Esophagus (tissue), 2 donors: Measurements from ENCODE around the gene NCAM2. TPM values are rescaled to one million over a fixed set of nuclear protein-coding genes. Genes with fewer than 3 reads are reported as not detected.

Source experiments
- H3K27ac ChIP-seq, 2 donors: one replicate each; pipeline ENCODE4 v1.5.1; 2013; ENCODE audit warnings: low read depth in 2 of 2, mild to moderate bottlenecking in 2 of 2, inconsistent platforms in 1 of 2, low read length in 1 of 2, moderate library complexity in 1 of 2
- H3K27me3 ChIP-seq, 2 donors: one replicate each; pipeline ENCODE4 v1.6.1; 2013; ENCODE audit warnings: low read length in 2 of 2, control low read depth in 1 of 2, mild to moderate bottlenecking in 1 of 2; ENCODE audit not compliant: insufficient read depth in 2 of 2, control insufficient read depth in 1 of 2
- H3K36me3 ChIP-seq, 2 donors: one replicate each; pipeline ENCODE4 v1.6.1; 2013; ENCODE audit warnings: low read length in 1 of 2; ENCODE audit not compliant: control insufficient read depth in 2 of 2, insufficient read depth in 2 of 2
- H3K4me1 ChIP-seq, 2 donors: one replicate each; pipeline ENCODE4 v1.6.1; 2013; ENCODE audit warnings: low read length in 1 of 2; ENCODE audit not compliant: control insufficient read depth in 2 of 2, insufficient read depth in 2 of 2
- H3K4me3 ChIP-seq, 2 donors: one replicate each; pipeline ENCODE4 v1.5.1; 2013; ENCODE audit warnings: low read length in 2 of 2, mild to moderate bottlenecking in 2 of 2, low read depth in 1 of 2, moderate library complexity in 1 of 2
- H3K9me3 ChIP-seq, 2 donors: one replicate each; pipeline ENCODE4 v1.6.1; 2013; ENCODE audit warnings: mild to moderate bottlenecking in 2 of 2, low read depth in 1 of 2, low read length in 1 of 2, moderate library complexity in 1 of 2; ENCODE audit not compliant: control insufficient read depth in 2 of 2, insufficient read depth in 1 of 2
- WGBS, 2 donors: extraction: QIAGEN DNeasy Blood & Tissue Kit; methylation state at CpG; one replicate each; pipeline ENCODE4 v1.1.7; 2013; 5-methylcytosine and 5-hydroxymethylcytosine counted together
- polyA plus RNA-seq, 2 donors: library from polyadenylated mRNA; stranded (reverse); fragments of 200-250 nt; gene quantifications; one replicate each; pipeline ENCODE4 v1.2.3, GENCODE V29; 2013
- donor health status: healthy with polysubstance abuse.
- donor health status: Bipolar disorder and iron deficiency.

The NCAM2 gene
- polyA plus RNA-seq, 2 donors: 0.04 to 0.08 TPM

GRCh38 chr21:21018821-21019220, 20.6 kb downstream of the NCAM2 start:
- Histone ChIP-seq H3K36me3 (no peaks in the 10 kb centered on the region), H3K27ac (no peak overlapping the region), H3K4me1 (no peaks in the 10 kb centered on the region), H3K4me3 (no peak overlapping the region), H3K9me3 (no peaks in the 10 kb centered on the region), H3K27me3 (no peaks in the 10 kb centered on the region)
- 31 to 32% methylated on average over 1 of the region's 1 CpG for WGBS, 2 donors

- no peak overlapping the region for H3K27ac ChIP-seq
- 76 to 86% methylated on average over 4 of the region's 4 CpGs for WGBS, 2 donors
- no peaks in the 10 kb centered on the region for H3K4me1 ChIP-seq
- no peaks in the 10 kb centered on the region for H3K9me3 ChIP-seq
- H3K36me3 ChIP-seq: no peaks in the 10 kb centered on the region
- H3K4me3 ChIP-seq: no peak overlapping the region
- no peaks in the 10 kb centered on the region for H3K27me3 ChIP-seq
Measured at GRCh38 chr21:21019681-21020080, 21.5 kb downstream of the NCAM2 start.

GRCh38 chr21:21025742-21026141, 27.5 kb downstream of the NCAM2 start:
- Histone ChIP-seq H3K4me1 (no peaks in the 10 kb centered on the region), H3K27ac (no peak overlapping the region), H3K27me3 (no peaks in the 10 kb centered on the region), H3K36me3 (no peaks in the 10 kb centered on the region), H3K9me3 (peaks cover 0 to 2% of the 10 kb centered on the region in 2 donors), H3K4me3 (no peak overlapping the region)
- WGBS, 2 donors: 82 to 87% methylated on average over 2 of the region's 2 CpGs

- Histone ChIP-seq H3K4me1 (no peaks in the 10 kb centered on the region), H3K27ac (no peak overlapping the region), H3K4me3 (no peak overlapping the region), H3K27me3 (no peaks in the 10 kb centered on the region), H3K36me3 (no peaks in the 10 kb centered on the region), H3K9me3 (peaks cover 0 to 2% of the 10 kb centered on the region in 2 donors)
- 62 to 64% methylated on average over 5 of the region's 5 CpGs for WGBS, 2 donors
Measured at GRCh38 chr21:21028275-21028820, 30.1 kb downstream of the NCAM2 start.

- H3K36me3 ChIP-seq: no peaks in the 10 kb centered on the region
- no peaks in the 10 kb centered on the region for H3K27me3 ChIP-seq
- H3K4me3 ChIP-seq: no peak overlapping the region
- H3K4me1 ChIP-seq: no peaks in the 10 kb centered on the region
- peaks cover 0 to 2% of the 10 kb centered on the region in 2 donors for H3K9me3 ChIP-seq
- 21 to 33% methylated on average over 2 of the region's 2 CpGs for WGBS, 2 donors
- H3K27ac ChIP-seq: no peak overlapping the region
Measured at GRCh38 chr21:21029164-21029563, 31.0 kb downstream of the NCAM2 start.

GRCh38 chr21:21030311-21030710, 32.1 kb downstream of the NCAM2 start:
- WGBS, 2 donors: 73 to 74% methylated on average over 5 of the region's 5 CpGs
- Histone ChIP-seq H3K4me1 (no peaks in the 10 kb centered on the region), H3K27ac (no peak overlapping the region), H3K9me3 (peaks cover 0 to 2% of the 10 kb centered on the region in 2 donors), H3K4me3 (no peak overlapping the region), H3K36me3 (no peaks in the 10 kb centered on the region), H3K27me3 (no peaks in the 10 kb centered on the region)

GRCh38 chr21:21034036-21034435, 35.8 kb downstream of the NCAM2 start:
- Histone ChIP-seq H3K4me1 (no peaks in the 10 kb centered on the region), H3K36me3 (no peaks in the 10 kb centered on the region), H3K27ac (no peak overlapping the region), H3K9me3 (no peaks in the 10 kb centered on the region), H3K27me3 (no peaks in the 10 kb centered on the region), H3K4me3 (no peak overlapping the region)
- 86% methylated on average over 2 of the region's 2 CpGs for WGBS, 2 donors

GRCh38 chr21:21039624-21040170, 41.5 kb downstream of the NCAM2 start:
- H3K27me3 ChIP-seq: no peaks in the 10 kb centered on the region
- H3K4me1 ChIP-seq: no peaks in the 10 kb centered on the region
- WGBS, 2 donors: 79 to 80% methylated on average over 6 of the region's 6 CpGs
- H3K36me3 ChIP-seq: no peaks in the 10 kb centered on the region
- H3K27ac ChIP-seq: no peak overlapping the region
- no peak overlapping the region for H3K4me3 ChIP-seq
- no peaks in the 10 kb centered on the region for H3K9me3 ChIP-seq

- WGBS, 2 donors: 67 to 72% methylated on average over 3 of the region's 3 CpGs
- no peak overlapping the region for H3K27ac ChIP-seq
- H3K9me3 ChIP-seq: no peaks in the 10 kb centered on the region
Measured at GRCh38 chr21:21045518-21045917, 47.3 kb downstream of the NCAM2 start.

GRCh38 chr21:21046063-21046462, 47.9 kb downstream of the NCAM2 start:
- Histone ChIP-seq H3K36me3 (no peaks in the 10 kb centered on the region), H3K4me3 (no peak overlapping the region), H3K27me3 (no peaks in the 10 kb centered on the region), H3K4me1 (no peaks in the 10 kb centered on the region), H3K27ac (no peak overlapping the region), H3K9me3 (no peaks in the 10 kb centered on the region)
- WGBS, 2 donors: 35 to 36% methylated on average over 2 of the region's 2 CpGs

More at GRCh38 chr21:21045518-21045917, 47.3 kb downstream of the NCAM2 start:
- H3K36me3 ChIP-seq: no peaks in the 10 kb centered on the region
- H3K4me3 ChIP-seq: no peak overlapping the region
- no peaks in the 10 kb centered on the region for H3K27me3 ChIP-seq
- H3K4me1 ChIP-seq: no peaks in the 10 kb centered on the region
